HG03064 (cell line): ENCODE measurements around the gene FBRS.
"Not testable (repeated sequence)": the region's sequence is repeated elsewhere in the genome, so short reads cannot be mapped to it uniquely, and the experiment has no call there.

Source experiments
- ATAC-seq: cut with Tn5 transposase; IDR thresholded peaks from one replicate; pipeline ENCODE4 v1.9.1; 2021; ENCODE audit warnings: low read depth; ENCODE audit not compliant: unreplicated experiment

The FBRS gene

DNA sequence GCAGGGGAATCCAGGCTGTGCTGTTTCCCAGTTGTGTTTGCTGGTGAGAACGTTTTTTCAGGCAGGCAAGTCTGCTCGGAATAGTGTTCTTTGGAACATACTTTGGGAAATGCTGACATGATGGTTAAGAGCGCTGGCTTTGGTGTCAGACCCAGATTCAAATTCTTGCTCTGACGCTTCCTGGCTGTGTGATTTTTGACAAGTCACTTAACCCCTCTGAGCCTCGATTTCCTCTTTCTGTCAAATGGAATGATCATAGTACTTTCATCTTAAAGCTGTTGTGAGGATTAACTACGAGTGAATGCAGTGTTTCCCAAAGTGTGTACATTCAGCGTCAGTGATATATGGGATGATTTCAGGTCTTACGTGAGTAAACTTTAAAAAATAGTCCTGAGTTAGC, 4.8 kb downstream of the FBRS start:
- ATAC-seq: no peak

- no peak for ATAC-seq
Observed at GRCh38 chr16:30663820-30664219, 5.6 kb downstream of the FBRS start.

- ATAC-seq: no peak
Observed at GRCh38 chr16:30664616-30665109, 6.4 kb downstream of the FBRS start.

GRCh38 chr16:30665155-30665829, 7.1 kb downstream of the FBRS start:
- no peak for ATAC-seq

DNA sequence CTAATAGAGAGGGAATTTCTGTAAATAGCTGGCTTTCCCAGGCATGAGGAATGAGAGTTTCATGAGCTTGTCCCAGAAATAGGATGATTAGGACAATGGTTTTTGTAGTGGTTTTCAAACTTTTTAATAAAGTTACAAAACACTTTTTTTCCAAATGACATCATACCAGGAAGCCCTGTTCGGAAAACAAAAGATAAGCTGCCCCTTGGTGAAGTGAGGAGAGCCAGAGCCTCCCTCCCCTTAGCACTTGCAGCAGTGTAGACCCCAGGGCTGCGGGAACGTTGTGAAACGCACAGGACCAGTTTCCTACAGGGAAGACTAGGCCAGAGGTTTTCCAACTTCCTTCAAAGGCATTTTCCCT, 7.6 kb downstream of the FBRS start:
- no peak for ATAC-seq

GRCh38 chr16:30666681-30667080, 8.4 kb downstream of the FBRS start:
- ATAC-seq: no peak

DNA sequence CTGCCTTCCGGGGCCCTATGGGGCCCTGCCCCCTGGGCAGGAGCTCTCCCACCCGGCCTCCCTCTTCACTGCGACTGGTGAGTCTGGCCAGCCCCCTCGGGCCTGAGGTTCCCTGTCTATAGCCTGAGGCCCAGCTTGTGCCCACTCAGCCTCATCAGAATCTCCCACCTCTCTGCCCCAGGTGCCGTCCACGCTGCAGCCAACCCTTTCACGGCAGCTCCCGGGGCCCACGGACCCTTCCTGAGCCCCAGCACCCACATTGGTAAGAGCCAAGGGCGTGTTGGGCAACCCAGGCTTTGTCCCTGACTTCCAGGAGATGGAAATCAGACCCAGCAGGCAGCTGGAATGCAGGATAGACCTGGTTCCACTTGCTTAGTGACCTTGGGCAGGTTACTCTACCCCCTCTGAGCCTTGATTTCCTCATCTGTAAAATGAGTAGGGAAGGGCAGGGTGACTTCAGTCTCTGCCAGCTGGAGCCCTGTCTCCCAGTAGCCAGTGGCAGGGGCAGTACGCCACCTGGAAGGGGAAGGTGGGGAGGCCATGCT, 9.2 kb downstream of the FBRS start:
- ATAC-seq: no peak

- no peak for ATAC-seq
Observed at GRCh38 chr16:30668393-30668792, 10.2 kb downstream of the FBRS start.

GRCh38 chr16:30669026-30669902, 11.0 kb downstream of the FBRS start:
- ATAC-seq: no peak

GRCh38 chr16:30669903-30670824, 11.9 kb downstream of the FBRS start:
- no peak for ATAC-seq

DNA sequence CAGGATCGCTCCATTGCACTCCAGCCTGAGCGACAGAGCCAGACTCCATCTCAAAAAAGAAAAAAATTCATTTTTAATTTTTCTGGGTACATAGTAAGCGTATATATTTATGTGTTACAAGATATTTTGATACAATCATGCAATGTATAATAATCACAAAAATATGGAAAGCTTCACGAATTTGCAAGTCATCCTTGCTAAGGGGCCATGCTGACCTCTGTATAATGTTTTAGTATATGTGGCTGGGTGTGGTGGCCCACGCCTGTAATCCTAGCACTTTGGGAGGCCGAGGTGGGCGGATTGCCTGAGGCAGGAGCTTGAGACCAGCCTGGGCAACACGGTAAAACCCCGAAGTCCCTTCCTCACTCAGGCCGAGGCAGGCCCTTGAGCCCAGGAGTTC, 16.9 kb downstream of the FBRS start:
- ATAC-seq: no peak

DNA sequence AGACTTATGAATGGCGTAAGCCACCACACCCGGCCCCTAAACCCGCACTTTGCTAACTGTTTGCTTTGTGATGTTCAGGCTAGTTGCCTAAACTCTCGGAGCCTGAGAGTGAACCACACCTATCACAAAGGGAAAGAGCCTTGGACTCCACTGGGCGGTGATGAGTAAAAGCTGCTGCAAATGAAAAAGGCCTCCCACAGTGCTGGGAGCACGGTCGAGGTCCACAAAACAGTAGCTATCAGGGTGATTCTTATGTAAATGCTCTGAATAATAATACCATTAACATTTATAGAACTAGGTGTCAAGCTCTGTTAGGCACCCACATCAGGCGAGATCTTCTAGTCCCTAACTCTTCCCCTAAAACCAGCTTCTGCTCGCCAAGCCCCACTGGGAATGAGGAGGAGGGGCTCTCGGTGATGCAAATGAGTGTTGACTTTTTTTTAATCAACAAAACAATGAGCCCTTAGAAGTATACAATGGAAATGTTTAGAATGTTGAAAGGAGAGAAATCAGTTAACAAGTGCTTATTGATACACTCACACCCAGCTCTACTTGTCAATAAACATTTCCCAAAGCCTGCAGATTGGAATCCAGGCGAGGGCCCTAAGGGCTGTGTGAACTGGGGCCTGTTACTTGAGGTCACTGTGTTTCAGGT, 19.8 kb downstream of the FBRS start:
- no peak for ATAC-seq

- no peak for ATAC-seq
Observed at GRCh38 chr16:30678586-30678970, 20.3 kb downstream of the FBRS start.

DNA sequence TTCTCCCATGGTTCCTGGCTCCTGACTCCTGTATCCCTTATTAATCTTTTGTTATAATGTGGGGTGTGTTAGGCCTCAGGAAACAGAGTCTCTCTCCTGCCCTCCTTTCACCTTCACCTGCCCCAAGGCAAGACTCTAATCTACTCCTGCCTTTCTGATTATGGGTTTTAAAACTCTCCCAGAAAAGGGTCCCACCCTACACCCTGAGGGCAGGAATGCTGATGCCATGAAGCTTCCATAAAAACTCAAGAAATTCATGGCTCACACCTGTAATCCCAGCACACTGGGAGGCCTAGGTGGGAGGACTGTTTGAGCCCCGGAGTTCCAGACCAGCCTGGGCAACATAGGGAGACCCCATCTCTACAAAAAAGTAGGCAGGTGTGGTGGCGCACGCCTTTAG, 22.1 kb downstream of the FBRS start:
- ATAC-seq: no peak

DNA sequence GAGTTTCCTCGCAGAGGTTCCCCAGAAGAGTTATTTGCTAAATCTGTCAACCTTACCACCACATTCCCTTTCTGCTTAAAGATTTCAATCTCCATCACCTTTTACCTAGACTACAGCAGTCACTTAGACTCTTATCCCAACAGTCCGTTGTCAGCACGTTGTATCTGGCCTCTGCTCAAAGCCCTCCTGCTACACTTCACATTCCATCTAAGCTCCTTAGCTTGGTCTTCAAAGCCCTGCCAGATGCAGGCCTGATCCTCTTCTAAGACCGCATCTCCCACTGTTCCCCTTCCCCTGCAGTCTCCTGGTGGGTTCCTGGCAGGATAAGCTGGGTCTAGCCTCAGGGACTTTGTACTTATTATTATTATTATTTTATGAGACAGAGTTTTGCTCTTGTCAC, 30.5 kb downstream of the FBRS start:
- ATAC-seq: no peak

DNA sequence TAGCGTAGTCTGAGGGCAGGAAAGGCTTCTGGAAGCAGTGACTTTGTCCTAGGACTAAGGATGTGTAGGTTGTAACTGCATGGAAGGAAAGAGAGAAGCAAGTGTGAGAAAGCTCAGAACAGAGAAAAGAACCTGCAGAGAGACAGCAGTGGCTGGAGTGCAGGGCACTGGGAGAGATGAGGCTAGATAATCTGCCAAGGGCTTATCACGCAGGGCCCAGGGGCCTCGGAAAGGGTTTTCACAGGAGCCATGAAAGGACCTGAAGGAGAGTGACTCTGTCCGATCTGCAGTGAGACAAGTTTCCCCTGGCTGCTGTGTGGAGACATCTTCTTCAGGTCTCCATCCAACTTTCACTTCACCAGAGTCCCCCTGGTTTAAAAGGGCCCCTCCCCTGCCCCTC, 33.7 kb downstream of the FBRS start:
- no peak for ATAC-seq

DNA sequence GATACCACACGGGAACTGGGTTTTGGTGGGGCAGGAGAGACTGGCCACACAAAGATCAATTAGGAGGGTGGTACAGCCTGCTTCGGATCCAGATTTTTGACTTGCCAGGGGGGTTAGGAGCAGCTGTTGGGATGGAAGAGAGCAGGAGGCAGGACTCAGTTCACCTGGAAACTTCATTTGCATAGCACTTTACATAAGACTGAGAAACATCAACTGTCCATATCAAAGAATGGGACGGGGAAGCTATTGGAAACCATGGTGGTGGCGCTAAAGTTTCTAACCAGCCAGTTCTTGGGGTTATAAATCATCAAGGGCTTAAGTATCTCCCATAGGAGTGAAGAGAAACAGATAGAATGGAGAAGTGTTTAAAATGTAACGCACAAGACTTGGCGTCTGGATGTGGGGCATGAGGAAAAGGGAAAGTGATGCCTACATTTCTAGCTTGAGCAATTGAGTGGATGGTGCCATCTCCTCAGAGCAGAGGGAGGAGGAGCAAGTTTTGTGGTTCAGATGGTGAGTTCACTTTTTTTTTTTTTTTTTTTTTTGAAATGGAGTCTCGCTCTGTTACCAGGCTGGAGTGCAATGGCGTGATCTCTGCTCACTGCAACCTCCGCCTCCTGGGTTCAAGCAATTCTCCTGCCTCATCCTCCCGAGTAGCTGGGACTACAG, 34.3 kb downstream of the FBRS start:
- ATAC-seq: no peak

- no peak for ATAC-seq
Observed at GRCh38 chr16:30694926-30695693, 36.9 kb downstream of the FBRS start.

DNA sequence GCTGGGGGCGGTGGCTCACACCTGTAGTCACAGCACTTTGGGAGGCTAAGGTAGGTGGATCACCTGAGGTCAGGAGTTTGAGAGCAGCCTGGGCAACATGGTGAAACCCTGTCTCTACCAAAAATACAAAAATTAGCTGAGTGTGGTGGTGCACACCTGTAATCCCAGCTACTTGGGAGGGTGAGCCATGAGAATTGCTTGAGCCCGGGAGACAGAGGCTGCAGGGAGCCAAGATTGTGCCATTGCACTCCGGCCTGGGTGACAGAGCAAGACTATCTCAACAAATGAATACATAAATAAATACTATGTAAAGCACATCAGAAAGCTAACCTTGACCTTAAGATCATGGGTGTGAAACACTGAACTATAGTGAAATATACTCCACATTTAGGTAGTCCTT, 38.4 kb downstream of the FBRS start:
- not testable (repeated sequence) for ATAC-seq
